H1 (cell line): ENCODE data around the gene GRAMD4.

Experiments
- CREB1 ChIP-seq: IDR thresholded peaks from 2 replicates; pipeline ENCODE4 v1.6.1; 2012; ENCODE audit warnings: inconsistent platforms
- HDAC2 ChIP-seq, 2 experiments: fragments of 300-600 bp in 1 of 2; sonication (generic) in 1 of 2; IDR thresholded peaks; 2 replicates each; pipeline ENCODE4 v1.6.1; 2011 to 2012; ENCODE audit warnings: low read depth in 2 of 2, low read length in 2 of 2, mild to moderate bottlenecking in 2 of 2, moderate library complexity in 2 of 2, borderline replicate concordance in 1 of 2, inconsistent platforms in 1 of 2
- POLR2A ChIP-seq, 2 experiments: IDR thresholded peaks; 1 replicate in 1 of 2; 2 replicates in 1 of 2; pipeline ENCODE4 v1.6.1; 2011; ENCODE audit warnings: low read depth in 2 of 2, low read length in 2 of 2, mild to moderate bottlenecking in 2 of 2; ENCODE audit errors: control extremely low read depth in 1 of 2
- SIN3A ChIP-seq, 2 experiments: IDR thresholded peaks in 1 of 2; conservative IDR thresholded peaks in 1 of 2; 2 replicates each; pipeline ENCODE4 v1.6.1; 2011 to 2012; ENCODE audit warnings: low read length in 2 of 2, improper control_type of control experiment in 1 of 2, low read depth in 1 of 2, mild to moderate bottlenecking in 1 of 2
- TCF12 ChIP-seq: IDR thresholded peaks from 2 replicates; pipeline ENCODE4 v1.6.1; 2011; ENCODE audit warnings: low read depth, mild to moderate bottlenecking, low read length
- TF ChIP-seq, protein P1 (sequence below): fragments of 300-600 bp; sonication (generic); IDR thresholded peaks from 2 replicates; pipeline ENCODE4 v1.7.1; 2012; ENCODE audit warnings: low read length, moderate library complexity, mild to moderate bottlenecking, inconsistent platforms; ENCODE audit not compliant: insufficient replicate concordance
- TF ChIP-seq, protein P2 (sequence below), 3 experiments: IDR thresholded peaks; 1 replicate in 2 of 3; 2 replicates in 1 of 3; pipeline versions ENCODE4 v1.5.1 to v1.6.1; 2011; ENCODE audit warnings: low read length in 3 of 3, mild to moderate bottlenecking in 3 of 3, inconsistent platforms in 2 of 3, low read depth in 1 of 3, moderate library complexity in 1 of 3; ENCODE audit not compliant: insufficient read depth in 1 of 3; ENCODE audit errors: control extremely low read depth in 1 of 3
- TF ChIP-seq, protein P3 (sequence below): IDR thresholded peaks from 2 replicates; pipeline ENCODE4 v1.6.1; 2011; ENCODE audit warnings: low read depth, mild to moderate bottlenecking, low read length; ENCODE audit not compliant: insufficient read depth

DNA sequence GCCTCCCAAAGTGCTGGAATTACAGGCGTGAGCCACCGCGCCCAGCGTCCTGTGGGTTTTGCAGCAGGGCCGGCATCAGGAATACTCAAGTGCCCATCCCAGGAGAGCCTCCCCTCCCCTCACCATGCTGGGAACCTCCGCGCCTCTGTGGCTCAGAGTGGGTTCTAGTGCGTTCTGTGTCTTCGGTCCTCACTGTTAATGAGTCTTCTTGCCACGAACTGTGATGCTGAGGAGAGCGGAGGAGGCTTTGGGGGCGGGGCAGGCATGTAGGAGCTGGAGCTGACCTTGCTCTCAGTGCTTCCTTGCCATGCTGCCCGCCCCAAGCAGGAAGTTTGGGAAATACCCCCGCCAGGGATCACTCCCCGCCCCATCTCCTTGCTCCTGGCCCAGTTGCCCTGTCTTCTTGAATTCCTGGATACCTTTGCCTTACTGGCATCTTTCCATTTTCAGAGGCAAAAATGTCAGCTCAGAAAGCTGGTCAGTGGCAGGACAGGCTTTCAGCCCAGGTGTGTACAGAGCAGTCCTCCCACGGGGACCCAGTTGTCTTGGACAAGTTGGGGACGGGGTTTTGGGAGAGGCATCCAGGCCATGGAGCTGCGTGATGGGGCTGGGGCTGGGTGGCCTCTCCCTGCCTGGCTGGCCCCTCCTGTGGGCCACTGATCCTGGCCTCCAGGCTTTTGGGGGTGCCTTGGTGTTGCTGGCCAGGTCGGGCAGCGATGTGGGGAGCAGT lies 5.1 kb downstream of the GRAMD4 start:
- TF ChIP-seq, protein P1, sequence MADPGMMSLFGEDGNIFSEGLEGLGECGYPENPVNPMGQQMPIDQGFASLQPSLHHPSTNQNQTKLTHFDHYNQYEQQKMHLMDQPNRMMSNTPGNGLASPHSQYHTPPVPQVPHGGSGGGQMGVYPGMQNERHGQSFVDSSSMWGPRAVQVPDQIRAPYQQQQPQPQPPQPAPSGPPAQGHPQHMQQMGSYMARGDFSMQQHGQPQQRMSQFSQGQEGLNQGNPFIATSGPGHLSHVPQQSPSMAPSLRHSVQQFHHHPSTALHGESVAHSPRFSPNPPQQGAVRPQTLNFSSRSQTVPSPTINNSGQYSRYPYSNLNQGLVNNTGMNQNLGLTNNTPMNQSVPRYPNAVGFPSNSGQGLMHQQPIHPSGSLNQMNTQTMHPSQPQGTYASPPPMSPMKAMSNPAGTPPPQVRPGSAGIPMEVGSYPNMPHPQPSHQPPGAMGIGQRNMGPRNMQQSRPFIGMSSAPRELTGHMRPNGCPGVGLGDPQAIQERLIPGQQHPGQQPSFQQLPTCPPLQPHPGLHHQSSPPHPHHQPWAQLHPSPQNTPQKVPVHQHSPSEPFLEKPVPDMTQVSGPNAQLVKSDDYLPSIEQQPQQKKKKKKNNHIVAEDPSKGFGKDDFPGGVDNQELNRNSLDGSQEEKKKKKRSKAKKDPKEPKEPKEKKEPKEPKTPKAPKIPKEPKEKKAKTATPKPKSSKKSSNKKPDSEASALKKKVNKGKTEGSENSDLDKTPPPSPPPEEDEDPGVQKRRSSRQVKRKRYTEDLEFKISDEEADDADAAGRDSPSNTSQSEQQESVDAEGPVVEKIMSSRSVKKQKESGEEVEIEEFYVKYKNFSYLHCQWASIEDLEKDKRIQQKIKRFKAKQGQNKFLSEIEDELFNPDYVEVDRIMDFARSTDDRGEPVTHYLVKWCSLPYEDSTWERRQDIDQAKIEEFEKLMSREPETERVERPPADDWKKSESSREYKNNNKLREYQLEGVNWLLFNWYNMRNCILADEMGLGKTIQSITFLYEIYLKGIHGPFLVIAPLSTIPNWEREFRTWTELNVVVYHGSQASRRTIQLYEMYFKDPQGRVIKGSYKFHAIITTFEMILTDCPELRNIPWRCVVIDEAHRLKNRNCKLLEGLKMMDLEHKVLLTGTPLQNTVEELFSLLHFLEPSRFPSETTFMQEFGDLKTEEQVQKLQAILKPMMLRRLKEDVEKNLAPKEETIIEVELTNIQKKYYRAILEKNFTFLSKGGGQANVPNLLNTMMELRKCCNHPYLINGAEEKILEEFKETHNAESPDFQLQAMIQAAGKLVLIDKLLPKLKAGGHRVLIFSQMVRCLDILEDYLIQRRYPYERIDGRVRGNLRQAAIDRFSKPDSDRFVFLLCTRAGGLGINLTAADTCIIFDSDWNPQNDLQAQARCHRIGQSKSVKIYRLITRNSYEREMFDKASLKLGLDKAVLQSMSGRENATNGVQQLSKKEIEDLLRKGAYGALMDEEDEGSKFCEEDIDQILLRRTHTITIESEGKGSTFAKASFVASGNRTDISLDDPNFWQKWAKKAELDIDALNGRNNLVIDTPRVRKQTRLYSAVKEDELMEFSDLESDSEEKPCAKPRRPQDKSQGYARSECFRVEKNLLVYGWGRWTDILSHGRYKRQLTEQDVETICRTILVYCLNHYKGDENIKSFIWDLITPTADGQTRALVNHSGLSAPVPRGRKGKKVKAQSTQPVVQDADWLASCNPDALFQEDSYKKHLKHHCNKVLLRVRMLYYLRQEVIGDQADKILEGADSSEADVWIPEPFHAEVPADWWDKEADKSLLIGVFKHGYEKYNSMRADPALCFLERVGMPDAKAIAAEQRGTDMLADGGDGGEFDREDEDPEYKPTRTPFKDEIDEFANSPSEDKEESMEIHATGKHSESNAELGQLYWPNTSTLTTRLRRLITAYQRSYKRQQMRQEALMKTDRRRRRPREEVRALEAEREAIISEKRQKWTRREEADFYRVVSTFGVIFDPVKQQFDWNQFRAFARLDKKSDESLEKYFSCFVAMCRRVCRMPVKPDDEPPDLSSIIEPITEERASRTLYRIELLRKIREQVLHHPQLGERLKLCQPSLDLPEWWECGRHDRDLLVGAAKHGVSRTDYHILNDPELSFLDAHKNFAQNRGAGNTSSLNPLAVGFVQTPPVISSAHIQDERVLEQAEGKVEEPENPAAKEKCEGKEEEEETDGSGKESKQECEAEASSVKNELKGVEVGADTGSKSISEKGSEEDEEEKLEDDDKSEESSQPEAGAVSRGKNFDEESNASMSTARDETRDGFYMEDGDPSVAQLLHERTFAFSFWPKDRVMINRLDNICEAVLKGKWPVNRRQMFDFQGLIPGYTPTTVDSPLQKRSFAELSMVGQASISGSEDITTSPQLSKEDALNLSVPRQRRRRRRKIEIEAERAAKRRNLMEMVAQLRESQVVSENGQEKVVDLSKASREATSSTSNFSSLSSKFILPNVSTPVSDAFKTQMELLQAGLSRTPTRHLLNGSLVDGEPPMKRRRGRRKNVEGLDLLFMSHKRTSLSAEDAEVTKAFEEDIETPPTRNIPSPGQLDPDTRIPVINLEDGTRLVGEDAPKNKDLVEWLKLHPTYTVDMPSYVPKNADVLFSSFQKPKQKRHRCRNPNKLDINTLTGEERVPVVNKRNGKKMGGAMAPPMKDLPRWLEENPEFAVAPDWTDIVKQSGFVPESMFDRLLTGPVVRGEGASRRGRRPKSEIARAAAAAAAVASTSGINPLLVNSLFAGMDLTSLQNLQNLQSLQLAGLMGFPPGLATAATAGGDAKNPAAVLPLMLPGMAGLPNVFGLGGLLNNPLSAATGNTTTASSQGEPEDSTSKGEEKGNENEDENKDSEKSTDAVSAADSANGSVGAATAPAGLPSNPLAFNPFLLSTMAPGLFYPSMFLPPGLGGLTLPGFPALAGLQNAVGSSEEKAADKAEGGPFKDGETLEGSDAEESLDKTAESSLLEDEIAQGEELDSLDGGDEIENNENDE: no peak
- no peak for TF ChIP-seq TCF12
- TF ChIP-seq HDAC2 (IDR thresholded peaks at IDR 0.05; ENCODE audit: borderline replicate concordance in 1 of 2, low read depth in 2 of 2, low read length in 2 of 2): no peak
- TF ChIP-seq, protein P2, sequence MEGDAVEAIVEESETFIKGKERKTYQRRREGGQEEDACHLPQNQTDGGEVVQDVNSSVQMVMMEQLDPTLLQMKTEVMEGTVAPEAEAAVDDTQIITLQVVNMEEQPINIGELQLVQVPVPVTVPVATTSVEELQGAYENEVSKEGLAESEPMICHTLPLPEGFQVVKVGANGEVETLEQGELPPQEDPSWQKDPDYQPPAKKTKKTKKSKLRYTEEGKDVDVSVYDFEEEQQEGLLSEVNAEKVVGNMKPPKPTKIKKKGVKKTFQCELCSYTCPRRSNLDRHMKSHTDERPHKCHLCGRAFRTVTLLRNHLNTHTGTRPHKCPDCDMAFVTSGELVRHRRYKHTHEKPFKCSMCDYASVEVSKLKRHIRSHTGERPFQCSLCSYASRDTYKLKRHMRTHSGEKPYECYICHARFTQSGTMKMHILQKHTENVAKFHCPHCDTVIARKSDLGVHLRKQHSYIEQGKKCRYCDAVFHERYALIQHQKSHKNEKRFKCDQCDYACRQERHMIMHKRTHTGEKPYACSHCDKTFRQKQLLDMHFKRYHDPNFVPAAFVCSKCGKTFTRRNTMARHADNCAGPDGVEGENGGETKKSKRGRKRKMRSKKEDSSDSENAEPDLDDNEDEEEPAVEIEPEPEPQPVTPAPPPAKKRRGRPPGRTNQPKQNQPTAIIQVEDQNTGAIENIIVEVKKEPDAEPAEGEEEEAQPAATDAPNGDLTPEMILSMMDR (IDR thresholded peaks at IDR 0.05; ENCODE audit: control extremely low read depth in 1 of 3, insufficient read depth in 1 of 3, low read depth in 1 of 3, low read length in 3 of 3): no peak
- no peak for TF ChIP-seq POLR2A (IDR thresholded peaks at IDR 0.05; ENCODE audit: control extremely low read depth in 1 of 2, low read depth in 2 of 2, low read length in 2 of 2)
- no peak for TF ChIP-seq SIN3A (conservative IDR thresholded peaks at IDR 0.05 in 1 of 2, IDR thresholded peaks at IDR 0.05 in 1 of 2; ENCODE audit: low read depth in 1 of 2, low read length in 2 of 2)
- TF ChIP-seq, protein P3, sequence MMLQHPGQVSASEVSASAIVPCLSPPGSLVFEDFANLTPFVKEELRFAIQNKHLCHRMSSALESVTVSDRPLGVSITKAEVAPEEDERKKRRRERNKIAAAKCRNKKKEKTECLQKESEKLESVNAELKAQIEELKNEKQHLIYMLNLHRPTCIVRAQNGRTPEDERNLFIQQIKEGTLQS: no peak
- TF ChIP-seq CREB1: no peak
